Right lobe of liver (tissue), 5 donors: Measurements from ENCODE around the gene KIR3DL3. TPM values are rescaled to one million over a fixed set of nuclear protein-coding genes. Genes with fewer than 3 reads are reported as not detected.

Source experiments
- small RNA-seq, 2 experiments: library from RNA; depleted of rRNA; stranded (forward); fragments of <200 nt; gene quantifications; one replicate each; pipeline ENCODE3, GENCODE V24; 2016
- total RNA-seq, 6 experiments: library from RNA; depleted of rRNA in 2 of 6; stranded (reverse); fragments of >200 nt in 2 of 6; fragmentation: NEBNext Ultra II Directional in 3 of 6; extraction: Animal tissue kit (Norgen Biotek cat#: 25700) in 3 of 6; gene quantifications; one replicate each; pipeline versions ENCODE4 v1.1.0 to v1.2.4, GENCODE V29; 2016 to 2023
- donor health status: DM: no; HTN: no; CAD: no.
- donor health status: DM: no; HTN: no; CAD: no.
- donor health status: DM: no; HTN: yes; CAD: no.
- donor health status: DM: no; HTN: yes; CAD: no.

The KIR3DL3 gene
- total RNA-seq, 6 experiments from 2014 or later = not detected

Small RNA genes within 50 kb of the gene (small RNA-seq; reads per million reads assigned to genes)
- gene AC245128.2 = 0 reads per million in 2 experiments
- 0 reads per million in 2 experiments for gene KIR3DP1

Other genes starting within 250 kb of the KIR3DL3 start
- gene LAIR2, start 221.6 kb upstream of the KIR3DL3 start, total RNA-seq = under 1 TPM in 1 of 6 experiments, not detected in 5; 0.38 TPM
- gene LILRA2, start 150.7 kb upstream of the KIR3DL3 start, total RNA-seq = 1 to 10 TPM; 1.4 to 8.3 (median 2.4) TPM
- 1 to 10 TPM in 3 of 6 experiments, under 1 TPM in 3; 0.62 to 2.7 (median 1.0) TPM for gene LILRA1, start 130.8 kb upstream of the KIR3DL3 start, total RNA-seq
- 10 to 100 TPM in 1 of 6 experiments, 1 to 10 TPM in 5; 1.7 to 21.9 (median 4.1) TPM for gene LILRB1, start 94.0 kb upstream of the KIR3DL3 start, total RNA-seq
- 1 to 10 TPM; 1.9 to 9.5 (median 2.5) TPM for gene LILRB4, start 61.5 kb upstream of the KIR3DL3 start, total RNA-seq
- gene KIR2DL3, start 14.1 kb downstream of the KIR3DL3 start, total RNA-seq = not detected
- gene KIR2DL1, start 45.4 kb downstream of the KIR3DL3 start, total RNA-seq = under 1 TPM in 1 of 6 experiments, not detected in 5; 0.18 TPM
- under 1 TPM in 1 of 6 experiments, not detected in 5; 0.56 TPM for gene KIR2DL4, start 79.2 kb downstream of the KIR3DL3 start, total RNA-seq
- gene KIR3DL1, start 92.0 kb downstream of the KIR3DL3 start, total RNA-seq = under 1 TPM in 1 of 6 experiments, not detected in 5; 0.12 TPM
- gene KIR2DS4, start 108.2 kb downstream of the KIR3DL3 start, total RNA-seq = under 1 TPM in 1 of 6 experiments, not detected in 5; 0.18 TPM
- gene KIR3DL2, start 126.0 kb downstream of the KIR3DL3 start, total RNA-seq = not detected
- gene FCAR, start 149.8 kb downstream of the KIR3DL3 start, total RNA-seq = under 1 TPM in 5 of 6 experiments, not detected in 1; 0.22 to 0.73 (median 0.61) TPM
- gene NCR1, start 181.7 kb downstream of the KIR3DL3 start, total RNA-seq = under 1 TPM in 3 of 6 experiments, not detected in 3; 0.22 to 0.93 (median 0.58) TPM
- gene NLRP7, start 223.1 kb downstream of the KIR3DL3 start, total RNA-seq = not detected
- under 1 TPM in 5 of 6 experiments, not detected in 1; 0.18 to 0.81 (median 0.42) TPM for gene NLRP2, start 241.9 kb downstream of the KIR3DL3 start, total RNA-seq